Liver (tissue), 3 donors: ENCODE measurements around the gene HSD17B8.
A peak's percentile ranks its signal among the peaks of the same experiment; 100 is the strongest.

Source experiments
- ATF3 ChIP-seq: IDR thresholded peaks from 2 replicates; pipeline ENCODE4 v1.6.1; 2016; ENCODE audit warnings: antibody characterized with exemption
- CTCF ChIP-seq: fragments of 150-350 bp; IDR thresholded peaks from 2 replicates; pipeline ENCODE4 v1.5.1; 2017; ENCODE audit warnings: improper control_type of control experiment, low read depth, low read length; ENCODE audit not compliant: missing input control
- EGR1 ChIP-seq, 2 donors: IDR thresholded peaks; 2 replicates each; pipeline ENCODE4 v1.6.1; 2016 to 2018; ENCODE audit warnings: antibody characterized with exemption in 2 of 2, low read depth in 2 of 2
- FOXA1 ChIP-seq: IDR thresholded peaks from 2 replicates; pipeline ENCODE4 v1.6.1; 2016; ENCODE audit warnings: antibody characterized with exemption
- GABPA ChIP-seq, 2 donors: IDR thresholded peaks in 1 of 2; conservative IDR thresholded peaks in 1 of 2; 2 replicates each; pipeline ENCODE4 v1.6.1; 2016; ENCODE audit warnings: antibody characterized with exemption in 2 of 2, mild to moderate bottlenecking in 1 of 2, moderate library complexity in 1 of 2
- HNF4A ChIP-seq, 2 donors: conservative IDR thresholded peaks; 2 replicates each; pipeline ENCODE4 v1.6.1; 2016; ENCODE audit warnings: antibody characterized with exemption in 2 of 2, mild to moderate bottlenecking in 2 of 2
- JUND ChIP-seq, 2 donors: IDR thresholded peaks; 2 replicates each; pipeline ENCODE4 v1.6.1; 2016; ENCODE audit warnings: antibody characterized with exemption in 2 of 2
- MAX ChIP-seq: IDR thresholded peaks from 2 replicates; pipeline ENCODE4 v1.6.1; 2016; ENCODE audit warnings: antibody characterized with exemption
- NR2F2 ChIP-seq: IDR thresholded peaks from 2 replicates; pipeline ENCODE4 v1.6.1; 2016; ENCODE audit warnings: antibody characterized with exemption
- REST ChIP-seq: IDR thresholded peaks from 2 replicates; pipeline ENCODE4 v1.6.1; 2016; ENCODE audit warnings: antibody characterized with exemption, mild to moderate bottlenecking
- SP1 ChIP-seq: IDR thresholded peaks from 2 replicates; pipeline ENCODE4 v1.6.1; 2018; ENCODE audit warnings: antibody characterized with exemption, mild to moderate bottlenecking
- TAF1 ChIP-seq: conservative IDR thresholded peaks from 2 replicates; pipeline ENCODE4 v1.6.1; 2016; ENCODE audit warnings: antibody characterized with exemption, mild to moderate bottlenecking
- YY1 ChIP-seq: IDR thresholded peaks from 2 replicates; pipeline ENCODE4 v1.6.1; 2016; ENCODE audit warnings: antibody characterized with exemption, mild to moderate bottlenecking
- ZBTB33 ChIP-seq: IDR thresholded peaks from 2 replicates; pipeline ENCODE4 v1.6.1; 2016; ENCODE audit warnings: antibody characterized with exemption
- donor health status: healthy.
- donor health status: healthy.

- TF ChIP-seq YY1 (no peak), CTCF (peak; percentile 52), MAX (no peak), REST (no peak), GABPA (IDR thresholded peaks at IDR 0.05 in 1 of 2, conservative IDR thresholded peaks at IDR 0.05 in 1 of 2) (no peak), SP1 (no peak), HNF4A (conservative IDR thresholded peaks at IDR 0.05) (no peak), ATF3 (no peak), FOXA1 (no peak), ZBTB33 (no peak), TAF1 (no peak), NR2F2 (no peak), JUND (IDR thresholded peaks at IDR 0.05) (no peak), EGR1 (IDR thresholded peaks at IDR 0.05; ENCODE audit: low read depth in 2 of 2) (no peak)
Observed at GRCh38 chr6:33172688-33173534, 31.5 kb upstream of the HSD17B8 start.
